Mucosa of rectum (tissue), 2 donors: ENCODE results near the gene PSMC3IP.
"Not testable (repeated sequence)": the region's sequence is repeated elsewhere in the genome, so short reads cannot be mapped to it uniquely, and the experiment has no call there.

Source experiments
- H3K27ac ChIP-seq, 2 donors: one replicate each; pipeline ENCODE4 v1.7.0; 2013; ENCODE audit warnings: inconsistent platforms in 2 of 2, low read depth in 2 of 2, low read length in 2 of 2
- H3K27me3 ChIP-seq, 2 donors: one replicate each; pipeline ENCODE4 v1.7.0; 2013; ENCODE audit warnings: low read length in 2 of 2; ENCODE audit not compliant: control insufficient read depth in 2 of 2, insufficient read depth in 2 of 2
- H3K36me3 ChIP-seq, 2 donors: one replicate each; pipeline ENCODE4 v1.7.0; 2013; ENCODE audit warnings: low read length in 2 of 2; ENCODE audit not compliant: control insufficient read depth in 2 of 2, insufficient read depth in 2 of 2
- H3K4me1 ChIP-seq, 2 donors: one replicate each; pipeline ENCODE4 v1.7.0; 2013; ENCODE audit warnings: low read length in 2 of 2, mild to moderate bottlenecking in 1 of 2; ENCODE audit not compliant: control insufficient read depth in 2 of 2, insufficient read depth in 2 of 2
- H3K4me3 ChIP-seq, 2 donors: one replicate each; pipeline ENCODE4 v1.7.0; 2013; ENCODE audit warnings: low read length in 2 of 2
- H3K9ac ChIP-seq, 2 donors: one replicate each; pipeline ENCODE4 v1.7.0; 2013; ENCODE audit warnings: low read length in 2 of 2, low read depth in 1 of 2, mild to moderate bottlenecking in 1 of 2
- H3K9me3 ChIP-seq, 2 donors: one replicate each; pipeline ENCODE4 v1.7.0; 2013; ENCODE audit warnings: low read length in 2 of 2; ENCODE audit not compliant: control insufficient read depth in 2 of 2
- donor health status: healthy.
- donor health status: Normal muscosa, but diverticular disease.

Gene PSMC3IP

DNA sequence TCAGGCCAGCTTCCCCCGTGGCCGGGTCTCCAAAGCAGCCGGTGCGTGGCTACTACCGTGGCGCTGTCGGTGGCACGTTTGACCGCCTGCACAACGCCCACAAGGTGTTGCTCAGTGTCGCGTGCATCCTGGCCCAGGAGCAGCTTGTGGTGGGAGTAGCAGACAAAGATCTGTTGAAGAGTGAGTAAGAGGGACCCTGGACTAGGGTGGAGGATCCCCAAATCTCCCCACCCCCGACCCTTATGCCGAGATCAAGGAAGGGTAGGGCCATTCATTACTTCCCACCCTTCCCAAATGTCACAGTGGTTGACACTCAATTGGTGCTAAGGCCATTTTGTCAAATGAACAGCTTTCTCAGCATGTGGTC is 14.4 kb downstream of the PSMC3IP start:
- H3K4me1 ChIP-seq, result peaks cover 35 to 46% of the 10 kb centered on the region in 2 donors
- peak overlapping the region; percentile 69 to 97 for H3K4me3 ChIP-seq
- H3K9ac ChIP-seq, result peak overlapping the region; percentile 72 to 92
- H3K36me3 ChIP-seq, result peaks cover 22 to 27% of the 10 kb centered on the region in 2 donors
- H3K27me3 ChIP-seq, result no peaks in the 10 kb centered on the region
- no peaks in the 10 kb centered on the region for H3K9me3 ChIP-seq
- H3K27ac ChIP-seq, result peak overlapping the region in 1 of 2 donors; percentile 79

DNA sequence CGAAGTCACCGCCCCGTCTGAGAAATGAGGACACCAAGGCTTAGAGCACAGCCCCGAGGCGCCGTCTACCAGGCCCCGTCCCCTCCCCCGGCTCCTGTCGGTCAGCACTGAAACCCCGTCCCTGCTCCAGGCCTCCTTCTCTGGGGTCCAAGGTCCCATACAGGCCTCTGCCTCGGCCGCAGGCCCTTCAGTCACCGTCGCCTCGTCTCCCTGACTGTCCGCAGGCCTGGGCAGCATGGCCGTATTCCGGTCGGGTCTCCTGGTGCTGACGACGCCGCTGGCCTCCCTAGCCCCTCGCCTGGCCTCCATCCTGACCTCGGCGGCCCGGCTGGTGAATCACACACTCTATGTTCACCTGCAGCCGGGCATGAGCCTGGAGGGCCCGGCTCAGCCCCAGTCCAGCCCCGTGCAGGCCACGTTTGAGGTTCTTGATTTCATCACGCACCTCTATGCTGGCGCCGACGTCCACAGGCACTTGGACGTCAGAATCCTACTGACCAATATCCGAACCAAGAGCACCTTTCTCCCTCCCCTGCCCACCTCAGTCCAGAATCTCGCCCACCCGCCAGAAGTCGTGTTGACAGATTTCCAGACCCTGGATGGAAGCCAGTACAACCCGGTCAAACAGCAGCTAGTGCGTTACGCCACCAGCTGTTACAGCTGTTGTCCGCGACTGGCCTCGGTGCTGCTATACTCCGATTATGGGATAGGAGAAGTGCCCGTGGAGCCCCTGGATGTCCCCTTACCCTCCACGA is 15.0 kb downstream of the PSMC3IP start:
- Histone ChIP-seq H3K27ac (peak overlapping the region; percentile 79 to 80), H3K4me1 (peaks cover 31 to 43% of the 10 kb centered on the region in 2 donors), H3K9ac (peak overlapping the region; percentile 72 to 92), H3K9me3 (no peaks in the 10 kb centered on the region), H3K36me3 (peaks cover 22 to 27% of the 10 kb centered on the region in 2 donors), H3K27me3 (no peaks in the 10 kb centered on the region), H3K4me3 (peak overlapping the region; percentile 69 to 97)

DNA sequence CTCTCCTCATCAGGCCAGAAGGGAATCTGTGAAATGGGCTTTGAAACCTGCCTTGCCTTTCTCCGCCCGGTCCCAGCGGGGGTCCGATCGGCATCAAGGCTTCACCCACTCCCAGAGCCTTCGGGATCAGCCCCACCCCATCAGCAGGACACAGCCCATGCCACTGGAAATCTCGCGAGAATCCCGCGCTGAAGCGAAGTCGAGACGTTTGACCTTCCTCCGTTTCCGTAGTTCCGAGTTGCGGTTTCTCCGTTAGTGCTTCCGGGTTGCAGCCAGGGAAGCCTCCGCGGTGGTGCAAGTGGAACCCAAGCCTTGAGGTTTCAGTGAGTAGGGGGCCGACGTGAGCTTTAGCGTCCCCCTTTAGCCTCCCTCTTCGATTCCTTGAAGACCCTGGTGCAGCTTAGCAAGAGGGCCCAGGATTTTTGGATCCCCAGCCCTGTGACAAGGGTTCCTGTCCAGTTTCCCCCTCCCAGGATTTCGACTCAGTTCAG is 15.6 kb downstream of the PSMC3IP start, which contains the start of gene COASY:
Gene COASY (plus strand): TSS at position 252 of the 491 bp plus-strand sequence. CDS start 475 bp downstream, outside the sequence.
- H3K9me3 ChIP-seq, result no peaks in the 10 kb centered on the region
- peaks cover 31 to 41% of the 10 kb centered on the region in 2 donors for H3K4me1 ChIP-seq
- peak within 1 kb of the TSS; percentile 79 to 80 for H3K27ac ChIP-seq
- H3K27me3 ChIP-seq, result no peaks in the 10 kb centered on the region
- H3K9ac ChIP-seq, result peak within 1 kb of the TSS; percentile 72 to 92
- H3K36me3 ChIP-seq, result peaks cover 22 to 27% of the 10 kb centered on the region in 2 donors
- peak within 1 kb of the TSS; percentile 69 to 97 for H3K4me3 ChIP-seq

DNA sequence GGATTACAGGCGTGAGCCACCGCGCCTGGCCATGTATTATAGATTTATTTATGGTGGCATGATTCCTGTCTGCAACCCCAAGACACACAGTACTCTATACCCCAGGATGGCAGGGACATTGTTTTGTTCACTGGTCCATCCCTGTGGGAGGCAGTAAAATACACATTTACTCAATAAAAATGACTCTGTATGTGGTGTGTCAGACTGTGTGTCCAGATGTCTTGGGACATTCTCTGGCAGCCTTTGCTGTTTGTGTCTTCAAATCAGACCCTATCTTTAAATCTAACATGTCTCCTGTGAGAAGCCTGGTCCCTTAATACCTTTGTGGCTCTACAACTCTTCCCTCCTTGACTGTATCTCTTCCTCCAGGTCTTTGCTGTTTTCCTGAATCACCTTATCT is 17.3 kb downstream of the PSMC3IP start:
- no peaks in the 10 kb centered on the region for H3K9me3 ChIP-seq
- no peak overlapping the region for H3K27ac ChIP-seq
- peaks cover 13 to 17% of the 10 kb centered on the region in 2 donors for H3K36me3 ChIP-seq
- no peaks in the 10 kb centered on the region for H3K27me3 ChIP-seq
- no peak overlapping the region for H3K4me3 ChIP-seq
- no peak overlapping the region for H3K9ac ChIP-seq
- H3K4me1 ChIP-seq, result peaks cover 26 to 36% of the 10 kb centered on the region in 2 donors

DNA sequence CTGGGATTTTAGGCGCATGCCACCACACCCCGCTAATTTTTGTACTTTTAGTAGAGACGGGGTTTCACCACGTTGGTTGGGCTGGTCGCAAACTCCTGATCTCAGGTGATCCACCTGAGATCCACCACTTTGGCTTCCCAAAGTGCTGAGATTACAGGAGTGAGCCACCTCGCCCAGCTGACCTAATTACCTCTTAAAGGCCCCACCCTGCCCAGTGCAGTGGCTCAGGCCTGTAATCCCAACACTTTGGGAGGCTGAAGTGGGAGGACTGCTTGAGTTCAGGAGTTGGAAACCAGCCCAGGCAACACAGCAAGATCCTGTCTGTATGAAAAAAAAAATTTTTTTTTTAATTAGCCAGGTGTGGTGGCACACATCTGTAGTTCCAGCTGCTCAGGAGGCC is 18.5 kb downstream of the PSMC3IP start:
- Histone ChIP-seq H3K4me1 (peaks cover 26 to 37% of the 10 kb centered on the region in 2 donors), H3K4me3 (no peak overlapping the region), H3K9me3 (no peaks in the 10 kb centered on the region), H3K36me3 (peaks cover under 1 to 5% of the 10 kb centered on the region in 2 donors), H3K27me3 (no peaks in the 10 kb centered on the region), H3K9ac (peak overlapping the region in 1 of 2 donors; percentile 33), H3K27ac (peak overlapping the region; percentile 38 to 42)

DNA sequence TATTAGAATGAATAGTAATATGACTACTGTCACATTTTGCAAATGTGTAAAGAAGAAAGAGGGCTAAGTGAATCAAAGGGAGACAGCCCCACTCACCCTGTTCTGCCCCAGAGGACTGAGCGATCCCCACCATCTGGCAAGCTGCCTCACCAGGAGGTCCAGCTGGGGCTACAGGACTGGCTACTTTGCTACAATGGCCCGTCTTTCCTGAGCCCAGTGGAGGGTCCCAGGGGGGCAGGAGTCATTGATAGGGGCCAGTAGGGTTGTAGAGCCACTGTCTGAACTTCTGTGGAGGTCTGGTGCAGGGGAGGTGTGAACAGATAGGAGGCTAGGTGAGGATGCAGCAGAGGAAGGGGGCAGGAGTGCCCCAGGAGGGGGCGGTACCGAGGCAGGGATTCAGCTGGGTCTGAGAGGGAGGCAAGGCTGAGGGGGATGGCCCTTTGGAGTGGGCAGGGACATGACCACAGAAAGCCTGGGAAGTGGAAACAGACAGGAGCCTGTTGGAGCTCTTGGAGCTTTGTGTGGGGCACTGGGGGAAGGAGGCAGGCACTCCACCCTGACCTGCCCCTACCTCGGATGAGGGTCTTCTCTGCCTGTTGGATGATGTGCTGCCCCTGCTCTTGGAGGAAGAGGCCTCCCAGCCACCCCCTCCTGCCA is 21.4 kb downstream of the PSMC3IP start:
- not testable (repeated sequence) for H3K27ac ChIP-seq, H3K9me3 ChIP-seq, H3K9ac ChIP-seq, H3K36me3 ChIP-seq, H3K27me3 ChIP-seq, H3K4me3 ChIP-seq
- H3K4me1 ChIP-seq, result peaks cover 9 to 19% of the 10 kb centered on the region in 2 donors

DNA sequence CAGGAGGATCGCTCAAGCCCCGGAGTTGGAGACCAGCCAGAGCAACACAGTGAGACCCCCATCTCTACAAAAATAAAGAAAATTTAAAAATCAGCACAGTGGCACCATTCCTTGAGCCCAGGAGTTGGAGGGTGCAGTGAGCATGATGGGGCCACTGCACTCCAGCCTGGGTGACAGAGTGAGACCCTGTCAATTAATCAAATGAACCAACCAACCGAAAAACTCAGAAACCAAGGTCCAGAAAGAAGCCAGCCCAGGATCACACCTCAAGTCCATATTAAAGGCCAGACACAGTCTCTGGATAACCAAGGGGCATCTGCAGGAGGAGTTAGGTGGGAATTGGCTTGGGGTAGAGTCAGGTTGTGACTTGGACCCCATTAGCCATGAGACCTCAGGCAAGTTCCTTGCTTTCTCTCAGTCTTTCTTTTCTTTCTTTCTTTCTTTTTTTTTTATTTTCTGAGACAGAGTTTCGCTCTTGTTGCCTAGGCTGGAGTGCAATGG is 22.4 kb downstream of the PSMC3IP start:
- no peaks in the 10 kb centered on the region for H3K27me3 ChIP-seq
- no peaks in the 10 kb centered on the region for H3K36me3 ChIP-seq
- peak overlapping the region; percentile 85 to 89 for H3K27ac ChIP-seq
- H3K9ac ChIP-seq, result peak overlapping the region; percentile 94 to 95
- peak overlapping the region; percentile 74 to 88 for H3K4me3 ChIP-seq
- H3K4me1 ChIP-seq, result peaks cover 9 to 19% of the 10 kb centered on the region in 2 donors
- H3K9me3 ChIP-seq, result no peaks in the 10 kb centered on the region

DNA sequence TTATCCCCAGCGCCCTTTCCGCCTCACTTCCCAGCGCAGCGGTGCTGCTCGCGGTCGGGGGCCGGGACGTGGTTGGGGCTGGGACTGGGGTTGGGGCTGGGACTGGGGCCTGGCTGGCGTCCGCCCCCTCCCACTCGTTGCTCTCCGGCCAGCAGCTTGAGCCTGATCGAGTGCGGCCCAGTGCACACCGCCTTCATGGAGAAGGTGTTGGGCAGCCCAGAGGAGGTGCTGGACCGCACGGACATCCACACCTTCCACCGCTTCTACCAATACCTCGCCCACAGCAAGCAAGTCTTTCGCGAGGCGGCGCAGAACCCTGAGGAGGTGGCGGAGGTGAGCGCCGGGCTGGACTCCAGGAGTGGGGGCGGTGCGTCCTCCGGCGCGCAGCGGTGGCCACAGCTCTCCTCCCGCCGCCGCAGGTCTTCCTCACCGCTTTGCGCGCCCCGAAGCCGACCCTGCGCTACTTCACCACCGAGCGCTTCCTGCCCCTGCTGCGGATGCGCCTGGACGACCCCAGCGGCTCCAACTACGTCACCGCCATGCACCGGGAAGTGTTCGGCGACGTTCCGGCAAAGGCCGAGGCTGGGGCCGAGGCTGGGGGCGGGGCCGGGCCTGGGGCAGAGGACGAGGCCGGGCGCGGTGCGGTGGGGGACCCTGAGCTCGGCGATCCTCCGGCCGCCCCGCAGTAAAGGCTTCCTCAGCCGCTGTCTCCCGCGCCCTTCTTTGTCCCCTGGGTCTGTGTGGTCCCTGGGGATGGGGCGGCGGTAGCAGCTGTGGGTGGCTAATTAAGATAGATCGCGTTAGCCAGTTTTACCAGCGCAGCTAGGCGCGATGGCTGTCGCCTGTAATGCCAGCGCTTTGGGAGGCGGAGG is 23.0 kb downstream of the PSMC3IP start:
- H3K27ac ChIP-seq, result peak overlapping the region; percentile 85 to 89

DNA sequence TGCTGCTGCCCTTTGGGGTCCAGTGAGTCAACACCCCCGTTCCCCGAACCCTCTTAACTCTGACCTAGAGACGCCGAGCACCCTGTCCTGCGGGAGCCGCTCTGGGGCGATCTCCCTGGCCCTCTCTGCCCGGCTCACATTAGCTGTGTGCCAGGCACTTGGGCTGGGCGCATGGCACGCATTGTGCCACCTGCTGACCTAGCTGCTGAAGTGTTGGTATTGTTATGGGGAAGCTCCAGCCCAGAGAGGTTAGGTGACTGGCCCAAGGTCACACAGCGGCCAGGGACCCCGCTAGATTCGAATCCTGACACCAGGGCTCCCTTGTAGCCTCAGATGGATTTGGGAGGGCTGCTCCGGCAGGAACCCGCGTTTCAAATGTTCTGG is 23.7 kb downstream of the PSMC3IP start:
- no peaks in the 10 kb centered on the region for H3K27me3 ChIP-seq
- peak overlapping the region; percentile 85 to 89 for H3K27ac ChIP-seq
- H3K4me3 ChIP-seq, result peak overlapping the region; percentile 74 to 88
- no peaks in the 10 kb centered on the region for H3K36me3 ChIP-seq
- H3K4me1 ChIP-seq, result peaks cover 7 to 13% of the 10 kb centered on the region in 2 donors
- peak overlapping the region; percentile 94 to 95 for H3K9ac ChIP-seq
- H3K9me3 ChIP-seq, result no peaks in the 10 kb centered on the region

More for the DNA sequence above, 23.0 kb downstream of the PSMC3IP start:
- Histone ChIP-seq H3K9me3 (no peaks in the 10 kb centered on the region), H3K4me1 (peaks cover 7 to 17% of the 10 kb centered on the region in 2 donors), H3K4me3 (peak overlapping the region; percentile 74 to 88), H3K27me3 (no peaks in the 10 kb centered on the region), H3K9ac (peak overlapping the region; percentile 94 to 95), H3K36me3 (no peaks in the 10 kb centered on the region)
